NCI-H82 treated with DMSO at 0.1 percent for 48 hours (cell line): ENCODE results near the gene TSHR.
"Not testable (repeated sequence)": the region's sequence is repeated elsewhere in the genome, so short reads cannot be mapped to it uniquely, and the experiment has no call there.

Source experiments
- DNase-seq: peaks from one replicate; lab custom pipeline; 2025; ENCODE audit not compliant: unreplicated experiment; lab: John Stamatoyannopoulos, UW

Gene TSHR

GRCh38 chr14:81062816-81063215, 107.4 kb downstream of the TSHR start:
- peak; percentile 1 for DNase-seq

GRCh38 chr14:81066672-81067071, 111.3 kb downstream of the TSHR start:
- DNase-seq, result peak; percentile 23

GRCh38 chr14:81067156-81067555, 111.7 kb downstream of the TSHR start:
- no peak for DNase-seq

GRCh38 chr14:81068176-81068782, 112.9 kb downstream of the TSHR start:
- DNase-seq, result no peak

GRCh38 chr14:81070511-81070910, 115.1 kb downstream of the TSHR start:
- no peak for DNase-seq

- DNase-seq, result no peak
Observed at GRCh38 chr14:81085596-81085995, 130.2 kb downstream of the TSHR start.

GRCh38 chr14:81087230-81087629, 131.8 kb downstream of the TSHR start:
- no peak for DNase-seq

GRCh38 chr14:81091139-81091538, 135.7 kb downstream of the TSHR start:
- DNase-seq, result no peak

GRCh38 chr14:81091660-81092059, 136.2 kb downstream of the TSHR start:
- DNase-seq, result no peak

GRCh38 chr14:81093651-81094050, 138.2 kb downstream of the TSHR start:
- DNase-seq, result no peak

GRCh38 chr14:81095539-81095938, 140.1 kb downstream of the TSHR start:
- no peak for DNase-seq

- DNase-seq, result no peak
Observed at GRCh38 chr14:81096656-81097055, 141.2 kb downstream of the TSHR start.

- DNase-seq, result no peak
Observed at GRCh38 chr14:81102217-81102616, 146.8 kb downstream of the TSHR start.

- no peak for DNase-seq
Observed at GRCh38 chr14:81103443-81103842, 148.0 kb downstream of the TSHR start.

GRCh38 chr14:81105378-81105777, 150.0 kb downstream of the TSHR start:
- DNase-seq, result no peak

- no peak for DNase-seq
Observed at GRCh38 chr14:81105961-81106360, 150.5 kb downstream of the TSHR start.

GRCh38 chr14:81110186-81110585, 154.8 kb downstream of the TSHR start:
- DNase-seq, result peak; percentile 98

GRCh38 chr14:81113176-81113575, 157.8 kb downstream of the TSHR start:
- no peak for DNase-seq

GRCh38 chr14:81113945-81114820, 158.8 kb downstream of the TSHR start:
- not testable (repeated sequence) for DNase-seq

- no peak for DNase-seq
Observed at GRCh38 chr14:81120501-81120900, 165.1 kb downstream of the TSHR start.

- DNase-seq, result no peak
Observed at GRCh38 chr14:81122326-81122725, 166.9 kb downstream of the TSHR start.

GRCh38 chr14:81123811-81124210, 168.4 kb downstream of the TSHR start:
- no peak for DNase-seq
